ENCODE measurements around the gene PTGES. TPM values are rescaled to one million over a fixed set of nuclear protein-coding genes. Genes with fewer than 3 reads are reported as not detected.

Gene PTGES
- total and polyA plus RNA-seq, 9 of the 15 experiments (the other 6 are each of a cell fraction or from before 2014, with no cell fraction given), result 0.13 TPM; not detected in 8

DNA sequence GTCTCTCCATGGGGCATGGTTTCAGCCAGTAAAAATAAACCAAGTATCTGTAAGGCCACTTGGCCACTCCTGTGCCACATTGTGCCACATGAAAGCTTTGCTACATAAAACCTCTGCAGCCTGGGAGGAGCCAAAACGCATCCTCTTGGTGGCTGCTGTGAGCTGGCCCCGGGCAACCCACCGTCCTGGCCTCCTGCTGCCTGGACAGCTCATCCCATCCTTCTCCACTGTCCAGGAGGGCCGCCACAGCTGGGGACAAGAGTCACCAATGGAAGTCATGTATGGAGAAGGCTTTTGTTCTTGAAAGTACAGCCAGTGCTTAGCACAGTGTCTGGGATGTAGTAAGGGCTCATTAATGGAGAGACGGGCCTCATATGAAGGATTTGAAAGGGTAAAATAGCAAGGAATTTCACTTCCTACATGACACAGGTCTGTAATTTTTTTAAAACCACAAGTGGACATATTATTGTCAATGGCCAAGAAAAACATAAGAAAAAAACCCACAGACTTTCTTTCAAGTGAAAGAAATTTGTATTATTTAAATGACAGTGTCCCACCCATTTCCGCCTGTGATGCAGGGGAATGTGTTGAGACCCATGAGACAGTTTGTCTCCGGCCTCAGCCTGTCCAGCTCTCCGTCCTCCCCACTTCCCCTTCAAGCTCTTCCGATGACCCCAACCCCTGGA lies 6.6 kb downstream of the PTGES start:
- in situ Hi-C loops (cut with MboI), result no loop called here
- Histone ChIP-seq H3K9me3 (replicated peaks; ENCODE audit: control insufficient read depth, insufficient read depth, low read depth, low read length) (no peaks in the 10 kb centered on the region), H3K4me3 (no peak overlapping the region), H3K27me3 (ENCODE audit: control insufficient read depth in 2 of 2, insufficient read depth in 2 of 2, low read length in 2 of 2) (peaks cover 16 to 55% of the 10 kb centered on the region in 2 experiments; a peak in 4 of 5 replicates), H3K36me3 (ENCODE audit: control insufficient read depth, insufficient read depth, low read length) (no peaks in the 10 kb centered on the region), H4K20me1 (replicated peaks; ENCODE audit: control insufficient read depth, insufficient read depth, low read length) (no peaks in the 10 kb centered on the region), H3K4me2 (ENCODE audit: insufficient read depth, low read length) (no peak overlapping the region), H3K79me2 (ENCODE audit: control insufficient read depth, insufficient read depth, low read length) (no peaks in the 10 kb centered on the region), H3K9ac (ENCODE audit: insufficient read depth in 1 of 2, low read depth in 2 of 2, low read length in 2 of 2) (no peak overlapping the region), H2AFZ (ENCODE audit: low read depth, low read length) (no peak overlapping the region), H3K9me1 (ENCODE audit: control insufficient read depth, insufficient read depth, low read length) (no peaks in the 10 kb centered on the region), H3K27ac (ENCODE audit: extremely low read depth, low read depth, low read length) (no peak overlapping the region), H3K4me1 (replicated peaks in 1 of 2; ENCODE audit: control insufficient read depth in 2 of 2, insufficient read depth in 2 of 2, low read length in 2 of 2) (peaks cover 10 to 12% of the 10 kb centered on the region in 2 experiments)
- intact Hi-C loops (cut with micrococcal nuclease), result no loop called here
- no TSS peak for BruUV-seq (replicated peaks)
- ChIA-PET CTCF (ENCODE audit: low intra/inter-chr PET ratio) (no interaction called here), POLR2A (no interaction called here)
- DNase-seq (ENCODE audit: extremely low read depth in 1 of 4, low spot score in 3 of 4) (no peak), ATAC-seq (no peak; the same call in 2 of the 3 replicates), FAIRE-seq (no peak)
- TF ChIP-seq NFE2L1 (tag; IDR thresholded peaks at IDR 0.05; ENCODE audit: borderline replicate concordance, low read depth), result no peak
- TF ChIP-seq ZNF263 (CRISPR knock-in tag; IDR thresholded peaks at IDR 0.05; ENCODE audit: borderline replicate concordance), result peak; percentile 89
- no peak for TF ChIP-seq ARID2 (IDR thresholded peaks at IDR 0.05)
- 18% methylated on average over 9 of the region's 9 CpGs for WGBS (ENCODE audit: insufficient coverage, low coverage, missing lambda C conversion rate)

DNA sequence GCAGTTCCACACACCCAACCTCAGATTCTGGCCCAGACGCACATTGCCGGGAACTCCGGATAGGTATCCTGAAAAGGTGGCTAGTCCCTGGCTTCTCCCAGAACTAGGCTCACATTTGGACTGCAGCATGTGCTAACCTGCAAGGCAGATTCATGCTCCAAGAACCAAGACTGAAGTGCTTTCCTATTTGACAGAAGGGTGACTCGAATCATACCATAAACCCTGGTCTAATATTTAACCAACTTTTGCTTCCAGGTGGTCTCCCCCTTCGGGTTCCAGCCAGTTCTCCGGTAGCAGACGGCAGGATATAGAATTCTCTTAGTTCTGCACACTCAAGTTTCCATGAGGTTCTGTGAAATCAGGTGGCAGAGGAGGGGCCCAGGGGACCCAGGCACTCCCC lies 7.6 kb downstream of the PTGES start:
- CTCF ChIA-PET (ENCODE audit: low intra/inter-chr PET ratio), result no interaction called here
- H3K79me2 ChIP-seq (ENCODE audit: control insufficient read depth, insufficient read depth, low read length), result no peaks in the 10 kb centered on the region

More for the DNA sequence above, 7.6 kb downstream of the PTGES start:
- H3K9me3 ChIP-seq (replicated peaks; ENCODE audit: control insufficient read depth, insufficient read depth, low read depth, low read length), result no peaks in the 10 kb centered on the region
- H3K4me1 ChIP-seq (replicated peaks in 1 of 2; ENCODE audit: control insufficient read depth in 2 of 2, insufficient read depth in 2 of 2, low read length in 2 of 2), result peaks cover 10 to 12% of the 10 kb centered on the region in 2 experiments
- H3K27me3 ChIP-seq (ENCODE audit: control insufficient read depth in 2 of 2, insufficient read depth in 2 of 2, low read length in 2 of 2), result peaks cover 16 to 46% of the 10 kb centered on the region in 2 experiments; a peak in 4 of 5 replicates
- no peaks in the 10 kb centered on the region for H4K20me1 ChIP-seq (replicated peaks; ENCODE audit: control insufficient read depth, insufficient read depth, low read length)
- no peaks in the 10 kb centered on the region for H3K36me3 ChIP-seq (ENCODE audit: control insufficient read depth, insufficient read depth, low read length)
- no peak overlapping the region for H3K27ac ChIP-seq (ENCODE audit: extremely low read depth, low read depth, low read length)
- no peak overlapping the region for H3K4me3 ChIP-seq
- TF ChIP-seq YBX1 (IDR thresholded peaks at IDR 0.05), result no peak
- TF ChIP-seq BACH1 (tag; IDR thresholded peaks at IDR 0.05), result no peak
- BruUV-seq (replicated peaks), result no TSS peak
- H2AFZ ChIP-seq (ENCODE audit: low read depth, low read length), result no peak overlapping the region
- DNase-seq (ENCODE audit: extremely low read depth in 1 of 4, low spot score in 3 of 4) (no peak), FAIRE-seq (no peak), ATAC-seq (no peak)
- H3K9me1 ChIP-seq (ENCODE audit: control insufficient read depth, insufficient read depth, low read length), result no peaks in the 10 kb centered on the region
- in situ Hi-C loops (cut with MboI) (no loop called here), intact Hi-C loops (cut with micrococcal nuclease) (no loop called here)
- H3K9ac ChIP-seq (ENCODE audit: insufficient read depth in 1 of 2, low read depth in 2 of 2, low read length in 2 of 2), result no peak overlapping the region
- no peak overlapping the region for H3K4me2 ChIP-seq (ENCODE audit: insufficient read depth, low read length)
- WGBS (ENCODE audit: insufficient coverage, low coverage, missing lambda C conversion rate), result 51% methylated on average over 7 of the region's 7 CpGs
- POLR2A ChIA-PET, result interaction anchor here (0.6 to 1.3 kb wide), 2 partner anchors 41 to 1553 kb away, joined by 3 read pairs; no protein-coding TSS in a partner anchor
